Panc1 (cell line): ENCODE results near the gene KRT34. TPM values are rescaled to one million over a fixed set of nuclear protein-coding genes. Genes with fewer than 3 reads are reported as not detected.
"Not testable (repeated sequence)": the region's sequence is repeated elsewhere in the genome, so short reads cannot be mapped to it uniquely, and the experiment has no call there.

ENCODE experiments used
- ATAC-seq: fragments of 200-7000 bp; cut with Tn5 transposase; 2 replicates; pipeline ENCODE4 v1.9.1; 2020; ENCODE audit warnings: mild to moderate bottlenecking, moderate library complexity
- BruUV-seq: library from RNA; stranded (reverse); fragments of 400-500 nt; replicated peaks from 2 replicates; lab custom pipeline; 2021; lab: Mats Ljungman, UMichigan
- CTCF ChIA-PET: fragments of 300-600 bp; sonication (Branson Sonifier 250); formaldehyde crosslinking; loops from one replicate; lab custom pipeline; 2022; ENCODE audit warnings: antibody characterized with exemption; lab: Charles Lee
- POLR2A ChIA-PET: fragments of 300-600 bp; sonication (Branson Sonifier 250); formaldehyde crosslinking; loops from one replicate; lab custom pipeline; 2022; ENCODE audit warnings: antibody characterized with exemption; lab: Charles Lee
- DNase-seq: peaks from one replicate; pipeline ENCODE4 v3.0.0-alpha.2; 2010; ENCODE audit warnings: low read depth, low spot score
- H3K27ac ChIP-seq: 2 replicates; pipeline ENCODE4 v1.5.1; 2011; ENCODE audit warnings: mild to moderate bottlenecking, low read length, inconsistent platforms
- H3K27me3 ChIP-seq: fragments of 200-500 bp; sonication (Bioruptor generic); 2 replicates; pipeline ENCODE4 v1.6.0; 2014; ENCODE audit warnings: low read length, inconsistent platforms; ENCODE audit not compliant: control insufficient read depth, insufficient read depth
- H3K36me3 ChIP-seq: fragments of 200-500 bp; sonication (Bioruptor generic); 2 replicates; pipeline ENCODE4 v1.5.1; 2014; ENCODE audit warnings: inconsistent platforms, mild to moderate bottlenecking, low read length, moderate library complexity; ENCODE audit not compliant: control insufficient read depth, insufficient read depth
- H3K4me1 ChIP-seq: 2 replicates; pipeline ENCODE4 v1.5.1; 2011; ENCODE audit warnings: inconsistent platforms, mild to moderate bottlenecking, low read length, moderate library complexity; ENCODE audit not compliant: control insufficient read depth, insufficient read depth
- H3K4me3 ChIP-seq, 2 experiments: 2 replicates each; pipeline ENCODE4 v1.5.1; 2011 to 2012; ENCODE audit warnings: low read depth in 2 of 2, low read length in 2 of 2, mild to moderate bottlenecking in 2 of 2, inconsistent platforms in 1 of 2, moderate library complexity in 1 of 2
- H3K9me3 ChIP-seq: fragments of 200-500 bp; sonication (Bioruptor generic); 2 replicates; pipeline ENCODE4 v1.5.1; 2014; ENCODE audit warnings: low read depth, mild to moderate bottlenecking, inconsistent platforms, low read length, moderate library complexity; ENCODE audit not compliant: control insufficient read depth, insufficient read depth
- CTCF ChIP-seq: fragments of 450-650 bp; IDR thresholded peaks from 2 replicates; pipeline ENCODE4 v1.5.1; 2017; ENCODE audit warnings: mild to moderate bottlenecking
- POLR2AphosphoS5 ChIP-seq: IDR thresholded peaks from 2 replicates; pipeline ENCODE4 v1.6.1; 2012; ENCODE audit warnings: mild to moderate bottlenecking, low read depth, low read length, moderate library complexity
- REST ChIP-seq, 2 experiments: IDR thresholded peaks; 2 replicates each; pipeline ENCODE4 v1.6.1; 2011 to 2012; ENCODE audit warnings: low read depth in 2 of 2, control low read depth in 1 of 2, low read length in 1 of 2, mild to moderate bottlenecking in 1 of 2, moderate library complexity in 1 of 2; ENCODE audit not compliant: insufficient read depth in 1 of 2
- SIN3A ChIP-seq: IDR thresholded peaks from 2 replicates; pipeline ENCODE4 v1.6.1; 2012; ENCODE audit warnings: low read depth, mild to moderate bottlenecking, low read length, moderate library complexity, borderline replicate concordance; ENCODE audit not compliant: insufficient read depth
- TCF7L2 ChIP-seq: IDR thresholded peaks from 2 replicates; pipeline ENCODE4 v1.6.1; 2011; ENCODE audit warnings: mild to moderate bottlenecking, low read depth, low read length, inconsistent platforms
- in situ Hi-C: cut with HindIII; loops from 2 replicates; pipeline ENCODE4 v1.10.0; 2016; ENCODE audit warnings: low sequenced_read_pairs, low pct_unique_long_range_greater_than_20kb
- intact Hi-C: fragments of 100-400 bp; cut with micrococcal nuclease; formaldehyde crosslinking; loops from one replicate; pipeline ENCODE4 v1.10.0; 2022; ENCODE audit not compliant: unreplicated experiment
- total RNA-seq: library from RNA; stranded (reverse); gene quantifications from one replicate; pipeline ENCODE4 v1.2.1, GENCODE V29; 2021; ENCODE audit not compliant: unreplicated experiment

KRT34 gene
- total RNA-seq, 1 experiment from 2014 or later: not detected

DNA sequence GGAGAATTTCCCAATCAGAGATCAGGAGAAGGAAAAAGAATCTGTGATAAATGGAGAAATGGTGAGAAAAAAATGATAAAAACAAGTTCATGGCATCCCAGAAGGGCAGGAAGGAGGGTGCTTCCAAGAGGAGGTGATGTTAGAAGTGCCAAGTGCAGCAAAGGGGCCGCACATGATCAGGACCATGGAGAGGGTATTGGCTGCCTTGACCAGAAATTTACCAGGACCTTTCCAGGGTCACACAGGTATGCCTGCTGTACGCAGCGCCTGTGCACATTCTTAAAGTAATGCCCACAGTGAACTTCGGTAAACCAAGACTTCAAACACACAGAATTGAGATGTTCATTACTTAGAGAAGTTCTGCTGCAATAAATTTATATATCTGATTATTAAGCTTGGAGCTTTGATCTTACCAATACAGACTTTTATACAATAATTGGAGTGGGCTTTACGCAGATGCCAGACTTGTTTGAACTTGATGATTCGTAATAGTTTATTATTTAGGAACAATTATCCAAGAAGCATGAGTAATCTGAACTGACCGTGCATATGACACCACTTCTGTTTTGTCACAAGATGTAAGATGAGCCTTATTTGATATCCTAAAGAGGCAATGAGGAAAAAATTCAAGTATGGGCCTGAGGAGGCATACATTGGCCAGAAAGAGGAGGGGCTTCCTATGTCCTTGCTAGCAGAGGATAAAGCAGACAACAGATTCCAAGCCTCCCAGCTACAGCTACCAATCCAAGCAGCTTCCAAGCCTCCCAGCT is 29.3 kb downstream of the KRT34 start:
- no peaks in the 10 kb centered on the region for H3K9me3 ChIP-seq
- ChIA-PET POLR2A (no interaction called here), CTCF (no interaction called here)
- no peaks in the 10 kb centered on the region for H3K36me3 ChIP-seq
- no TSS peak for BruUV-seq
- TF ChIP-seq SIN3A (no peak), POLR2AphosphoS5 (no peak), REST (IDR thresholded peaks at IDR 0.05; ENCODE audit: insufficient read depth in 1 of 2, low read depth in 2 of 2, low read length in 1 of 2) (peak; percentile 82 to 85), CTCF (no peak), TCF7L2 (no peak)
- H3K27ac ChIP-seq: no peak overlapping the region
- intact Hi-C loops: no loop called here
- in situ Hi-C loops: no loop called here
- no peaks in the 10 kb centered on the region for H3K4me1 ChIP-seq
- no peak for ATAC-seq
- no peak overlapping the region for H3K4me3 ChIP-seq
- no peaks in the 10 kb centered on the region; the same call in 1 of the 2 replicates for H3K27me3 ChIP-seq
- no peak for DNase-seq

- ATAC-seq (no peak), DNase-seq (no peak)
- Histone ChIP-seq H3K4me3 (no peak overlapping the region), H3K9me3 (no peaks in the 10 kb centered on the region), H3K4me1 (no peaks in the 10 kb centered on the region), H3K36me3 (no peaks in the 10 kb centered on the region), H3K27ac (no peak overlapping the region), H3K27me3 (no peaks in the 10 kb centered on the region; the same call in 1 of the 2 replicates)
- POLR2A ChIA-PET: no interaction called here
- in situ Hi-C loops (no loop called here), intact Hi-C loops (no loop called here)
- CTCF ChIA-PET: no interaction called here
- no TSS peak for BruUV-seq
- no peak for TF ChIP-seq POLR2AphosphoS5
- no peak for TF ChIP-seq SIN3A
- no peak for TF ChIP-seq CTCF
- no peak for TF ChIP-seq REST (IDR thresholded peaks at IDR 0.05; ENCODE audit: insufficient read depth in 1 of 2, low read depth in 2 of 2, low read length in 1 of 2)
- no peak for TF ChIP-seq TCF7L2
Measured at GRCh38 chr17:41351177-41351576, 30.9 kb downstream of the KRT34 start.

GRCh38 chr17:41350381-41350878 is 31.7 kb downstream of the KRT34 start, which contains the start of gene KRT33A:
Gene KRT33A, minus strand, starts transcription at chr17:41350828. Its CDS starts 61 bp downstream, at chr17:41350767.
- CTCF ChIA-PET: not testable (repeated sequence)

More at GRCh38 chr17:41350381-41350878, 31.7 kb downstream of the KRT34 start, which contains the start of gene KRT33A:
- H3K4me1 ChIP-seq, ATAC-seq, H3K36me3 ChIP-seq, H3K27me3 ChIP-seq, BruUV-seq, DNase-seq, H3K27ac ChIP-seq, intact Hi-C loops, H3K9me3 ChIP-seq, in situ Hi-C loops, H3K4me3 ChIP-seq, POLR2A ChIA-PET: not testable (repeated sequence)
